Measurements from ENCODE around the gene SDC3.

DNA sequence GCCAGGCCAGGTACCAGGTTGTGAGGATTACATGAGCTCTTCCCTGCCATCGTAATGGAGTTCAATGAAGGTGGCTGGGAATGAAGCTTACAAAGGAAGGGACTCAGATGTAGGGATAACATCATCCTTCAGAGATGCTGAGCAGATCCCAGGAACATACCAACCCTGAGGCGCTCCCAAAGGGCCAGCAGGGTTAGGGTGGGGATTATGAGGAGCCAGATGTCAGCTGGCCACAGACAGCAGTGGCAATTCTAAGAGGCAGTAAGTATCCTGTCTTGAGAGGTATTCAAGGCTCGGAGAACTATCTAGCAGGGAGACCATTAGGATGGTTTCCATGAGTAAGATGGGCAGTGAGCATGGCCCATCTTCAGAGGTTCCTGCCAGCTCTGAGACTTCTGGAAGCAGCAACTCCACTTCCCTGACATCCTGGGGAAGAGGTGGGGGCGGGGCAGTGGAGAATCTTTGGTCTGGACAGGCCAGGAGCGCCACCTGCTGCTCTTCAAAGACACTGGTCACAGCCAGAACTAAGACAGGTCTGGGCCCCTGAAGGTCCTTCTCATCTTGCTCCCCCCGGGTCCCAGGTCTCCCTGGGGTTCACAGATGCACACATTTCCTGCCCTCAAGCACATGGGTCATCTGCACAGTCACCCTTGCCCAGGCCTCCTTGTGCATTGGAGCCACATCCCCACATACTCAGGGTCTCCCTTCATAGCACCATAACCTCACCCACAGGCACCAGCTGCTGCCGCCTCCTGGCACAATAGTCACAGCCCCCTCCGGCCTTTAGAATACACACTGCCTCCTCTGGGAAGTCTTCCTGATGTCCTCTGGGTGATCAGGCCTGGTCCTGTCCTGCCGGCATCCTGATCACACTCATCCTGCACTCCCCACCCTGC is 2.7 kb upstream of the SDC3 start:
- TF ChIP-seq, protein P1, sequence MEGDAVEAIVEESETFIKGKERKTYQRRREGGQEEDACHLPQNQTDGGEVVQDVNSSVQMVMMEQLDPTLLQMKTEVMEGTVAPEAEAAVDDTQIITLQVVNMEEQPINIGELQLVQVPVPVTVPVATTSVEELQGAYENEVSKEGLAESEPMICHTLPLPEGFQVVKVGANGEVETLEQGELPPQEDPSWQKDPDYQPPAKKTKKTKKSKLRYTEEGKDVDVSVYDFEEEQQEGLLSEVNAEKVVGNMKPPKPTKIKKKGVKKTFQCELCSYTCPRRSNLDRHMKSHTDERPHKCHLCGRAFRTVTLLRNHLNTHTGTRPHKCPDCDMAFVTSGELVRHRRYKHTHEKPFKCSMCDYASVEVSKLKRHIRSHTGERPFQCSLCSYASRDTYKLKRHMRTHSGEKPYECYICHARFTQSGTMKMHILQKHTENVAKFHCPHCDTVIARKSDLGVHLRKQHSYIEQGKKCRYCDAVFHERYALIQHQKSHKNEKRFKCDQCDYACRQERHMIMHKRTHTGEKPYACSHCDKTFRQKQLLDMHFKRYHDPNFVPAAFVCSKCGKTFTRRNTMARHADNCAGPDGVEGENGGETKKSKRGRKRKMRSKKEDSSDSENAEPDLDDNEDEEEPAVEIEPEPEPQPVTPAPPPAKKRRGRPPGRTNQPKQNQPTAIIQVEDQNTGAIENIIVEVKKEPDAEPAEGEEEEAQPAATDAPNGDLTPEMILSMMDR (IDR thresholded peaks at IDR 0.05; ENCODE audit: insufficient read depth, low read length) = peak; percentile 72
- no peak for TF ChIP-seq POLR2AphosphoS5 (IDR thresholded peaks at IDR 0.05; ENCODE audit: low read depth)
- TF ChIP-seq, protein P2, sequence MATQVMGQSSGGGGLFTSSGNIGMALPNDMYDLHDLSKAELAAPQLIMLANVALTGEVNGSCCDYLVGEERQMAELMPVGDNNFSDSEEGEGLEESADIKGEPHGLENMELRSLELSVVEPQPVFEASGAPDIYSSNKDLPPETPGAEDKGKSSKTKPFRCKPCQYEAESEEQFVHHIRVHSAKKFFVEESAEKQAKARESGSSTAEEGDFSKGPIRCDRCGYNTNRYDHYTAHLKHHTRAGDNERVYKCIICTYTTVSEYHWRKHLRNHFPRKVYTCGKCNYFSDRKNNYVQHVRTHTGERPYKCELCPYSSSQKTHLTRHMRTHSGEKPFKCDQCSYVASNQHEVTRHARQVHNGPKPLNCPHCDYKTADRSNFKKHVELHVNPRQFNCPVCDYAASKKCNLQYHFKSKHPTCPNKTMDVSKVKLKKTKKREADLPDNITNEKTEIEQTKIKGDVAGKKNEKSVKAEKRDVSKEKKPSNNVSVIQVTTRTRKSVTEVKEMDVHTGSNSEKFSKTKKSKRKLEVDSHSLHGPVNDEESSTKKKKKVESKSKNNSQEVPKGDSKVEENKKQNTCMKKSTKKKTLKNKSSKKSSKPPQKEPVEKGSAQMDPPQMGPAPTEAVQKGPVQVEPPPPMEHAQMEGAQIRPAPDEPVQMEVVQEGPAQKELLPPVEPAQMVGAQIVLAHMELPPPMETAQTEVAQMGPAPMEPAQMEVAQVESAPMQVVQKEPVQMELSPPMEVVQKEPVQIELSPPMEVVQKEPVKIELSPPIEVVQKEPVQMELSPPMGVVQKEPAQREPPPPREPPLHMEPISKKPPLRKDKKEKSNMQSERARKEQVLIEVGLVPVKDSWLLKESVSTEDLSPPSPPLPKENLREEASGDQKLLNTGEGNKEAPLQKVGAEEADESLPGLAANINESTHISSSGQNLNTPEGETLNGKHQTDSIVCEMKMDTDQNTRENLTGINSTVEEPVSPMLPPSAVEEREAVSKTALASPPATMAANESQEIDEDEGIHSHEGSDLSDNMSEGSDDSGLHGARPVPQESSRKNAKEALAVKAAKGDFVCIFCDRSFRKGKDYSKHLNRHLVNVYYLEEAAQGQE (IDR thresholded peaks at IDR 0.05; ENCODE audit: insufficient replicate concordance, low read depth) = no peak
- no peak for TF ChIP-seq GABPA (IDR thresholded peaks at IDR 0.05; ENCODE audit: low read depth)

Measured in HL-60 (cell line).